Limb (tissue), 2 donors: ENCODE results near the gene INTS6L.
"Not testable (repeated sequence)": the region's sequence is repeated elsewhere in the genome, so short reads cannot be mapped to it uniquely, and the experiment has no call there.

Experiments
- DNase-seq, 2 donors: peaks; one replicate each; pipeline ENCODE4 v3.0.0-alpha.2; 2016; ENCODE audit errors: extremely low spot score in 2 of 2

The INTS6L gene

GRCh38 chrX:135522132-135522530 is 1.7 kb downstream of the INTS6L start:
- no peak for DNase-seq

- DNase-seq: no peak
These were observed 2.6 kb downstream of the INTS6L start for GRCh38 chrX:135522878-135523693.

- DNase-seq: no peak
These were observed 7.8 kb downstream of the INTS6L start for GRCh38 chrX:135528254-135528653.

- no peak for DNase-seq
These were observed 8.3 kb downstream of the INTS6L start for GRCh38 chrX:135528756-135529155.

- DNase-seq: no peak
These were observed 9.6 kb downstream of the INTS6L start for GRCh38 chrX:135530097-135530496.

DNA sequence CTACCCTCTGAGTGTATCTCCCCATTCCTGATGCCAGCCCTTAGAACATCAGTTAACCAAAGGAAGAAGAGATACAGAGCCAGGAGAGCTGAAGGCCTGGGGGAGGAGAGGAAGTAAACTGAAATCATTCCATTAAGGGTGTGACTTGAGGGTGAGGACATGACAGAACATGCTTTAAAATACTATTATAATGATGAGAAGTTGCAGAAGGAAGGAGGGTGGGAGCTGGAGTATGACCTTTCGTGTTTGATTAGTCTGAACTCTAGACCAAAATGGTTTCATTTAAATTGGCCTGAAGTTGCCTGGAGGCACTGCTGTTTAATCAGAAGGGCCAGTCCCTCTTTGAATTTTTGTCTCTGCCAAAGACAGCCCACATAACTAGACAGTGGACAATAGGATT is 11.4 kb downstream of the INTS6L start:
- no peak for DNase-seq

- DNase-seq: no peak
These were observed 14.8 kb downstream of the INTS6L start for GRCh38 chrX:135535077-135535940.

DNA sequence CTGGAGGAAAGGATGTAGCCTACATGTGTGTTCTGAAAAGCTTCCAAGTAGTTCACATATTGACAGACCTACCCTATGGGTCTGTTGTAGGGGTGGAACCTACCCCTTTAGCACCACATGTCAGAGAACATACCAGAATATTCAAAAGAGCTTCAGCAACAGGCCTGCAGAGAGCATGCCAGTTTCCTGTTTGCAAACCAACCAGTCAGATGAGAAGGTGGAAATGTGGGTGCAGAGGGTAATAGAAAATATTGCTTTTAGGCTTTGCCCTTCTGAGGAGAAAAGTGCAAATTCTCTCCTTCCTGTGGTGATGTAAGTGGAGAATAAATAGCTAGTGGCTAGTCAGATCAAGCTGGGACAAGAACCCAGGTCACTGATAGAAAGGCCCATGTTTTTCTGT is 16.4 kb downstream of the INTS6L start:
- DNase-seq: no peak

GRCh38 chrX:135541351-135541750 is 20.9 kb downstream of the INTS6L start:
- DNase-seq: no peak

GRCh38 chrX:135543172-135543571 is 22.7 kb downstream of the INTS6L start:
- no peak for DNase-seq

DNA sequence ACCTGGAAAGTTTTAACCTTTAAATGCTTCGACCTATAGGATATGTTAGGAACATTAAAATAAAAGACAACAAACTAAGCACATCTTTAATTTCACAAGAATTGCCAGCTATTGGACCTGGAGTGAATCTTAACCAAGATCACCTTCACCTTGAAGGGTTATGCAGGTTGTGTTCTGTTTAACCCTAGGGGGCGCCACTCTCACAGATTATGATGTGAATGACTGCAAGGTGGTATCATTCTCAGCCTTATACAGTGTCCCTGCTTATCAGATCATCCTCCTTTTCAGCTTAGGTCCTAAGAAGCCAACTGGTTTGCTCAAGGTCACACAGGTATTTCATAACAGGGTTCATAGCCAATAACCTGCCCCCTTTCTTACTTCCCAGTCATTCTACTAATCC is 23.5 kb downstream of the INTS6L start:
- no peak for DNase-seq

GRCh38 chrX:135544338-135544948 is 24.0 kb downstream of the INTS6L start:
- DNase-seq: no peak

- DNase-seq: no peak
These were observed 27.3 kb downstream of the INTS6L start for GRCh38 chrX:135547767-135548166.

DNA sequence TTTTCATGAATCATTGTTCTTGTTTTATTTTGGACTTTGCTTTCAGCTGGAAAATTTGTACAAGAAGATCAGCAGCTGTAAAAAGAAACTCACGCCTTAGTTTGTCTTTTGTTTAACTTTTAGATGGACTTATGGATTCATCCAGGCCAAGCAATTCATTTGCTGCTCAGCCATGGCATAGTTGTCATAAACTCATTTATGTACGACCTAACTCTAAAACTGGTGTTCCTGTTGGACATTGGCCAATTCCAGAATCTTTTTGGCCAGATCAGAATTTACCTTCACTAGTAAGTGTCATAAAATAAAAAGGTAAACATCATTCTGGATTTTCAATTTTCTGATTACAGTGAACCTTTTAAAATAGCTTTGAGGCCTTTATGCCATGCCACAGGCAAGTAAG is 29.1 kb downstream of the INTS6L start:
- no peak for DNase-seq

GRCh38 chrX:135556055-135556454 is 35.6 kb downstream of the INTS6L start:
- no peak for DNase-seq

DNA sequence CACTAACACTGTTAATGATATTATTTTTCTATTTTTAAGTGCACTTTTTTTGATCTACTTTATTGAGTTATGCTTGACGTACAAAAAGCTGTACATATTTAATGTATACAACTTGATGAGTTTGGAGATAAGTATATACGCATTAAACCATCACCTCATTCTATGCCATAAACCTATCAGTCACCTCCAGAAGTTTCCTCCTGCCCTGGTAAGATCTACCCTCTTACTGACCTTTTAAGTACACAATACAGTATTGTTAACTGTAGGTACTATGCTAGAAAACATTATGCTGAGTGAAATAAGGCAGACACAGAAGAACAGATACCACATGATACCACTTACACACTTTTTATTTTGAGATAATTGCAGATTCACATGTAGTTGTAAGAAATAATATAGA is 36.9 kb downstream of the INTS6L start:
- no peak for DNase-seq

GRCh38 chrX:135572436-135572835 is 52.0 kb downstream of the INTS6L start:
- peak in 1 of 2 donors; percentile 1 for DNase-seq

GRCh38 chrX:135581496-135581895 is 61.0 kb downstream of the INTS6L start:
- DNase-seq: no peak

DNA sequence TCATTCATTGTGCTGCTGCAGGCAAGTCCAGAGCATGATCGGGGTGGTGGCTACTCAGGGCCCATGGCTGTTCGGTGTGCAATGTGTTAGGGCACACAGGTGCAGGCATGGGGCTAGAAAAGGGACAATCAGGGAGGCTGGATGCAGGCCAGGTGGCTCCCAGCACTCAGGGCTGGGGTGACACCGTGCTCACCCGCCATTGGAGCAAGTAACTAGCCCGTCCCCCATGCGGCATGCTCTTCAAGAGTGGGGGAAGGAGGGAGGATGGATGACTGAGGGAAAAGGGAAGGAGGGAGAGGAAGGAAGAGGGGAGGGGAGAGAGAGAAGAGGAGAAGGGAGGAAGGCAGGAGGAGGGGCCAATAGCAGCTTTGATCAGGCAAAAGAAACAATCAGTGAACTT is 64.7 kb downstream of the INTS6L start:
- no peak for DNase-seq

DNA sequence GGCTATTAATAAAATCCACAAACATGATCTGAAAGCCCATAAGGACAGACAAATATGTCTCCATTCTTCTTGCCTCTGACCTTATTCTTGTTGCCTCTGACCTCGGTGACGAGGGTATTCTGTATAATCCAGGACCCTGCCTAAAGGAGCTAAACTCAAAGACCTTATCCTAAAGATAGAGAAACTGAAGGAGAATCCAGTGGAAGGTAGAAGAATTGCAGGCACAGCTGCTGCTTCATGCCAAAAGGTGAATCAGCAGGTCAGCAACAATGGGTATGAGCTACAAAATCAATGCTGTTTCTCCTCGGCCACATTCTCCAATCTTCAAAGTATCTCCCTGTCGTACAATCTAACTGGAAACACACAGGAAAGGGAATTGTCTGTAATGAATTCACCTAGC is 71.4 kb downstream of the INTS6L start:
- no peak for DNase-seq

DNA sequence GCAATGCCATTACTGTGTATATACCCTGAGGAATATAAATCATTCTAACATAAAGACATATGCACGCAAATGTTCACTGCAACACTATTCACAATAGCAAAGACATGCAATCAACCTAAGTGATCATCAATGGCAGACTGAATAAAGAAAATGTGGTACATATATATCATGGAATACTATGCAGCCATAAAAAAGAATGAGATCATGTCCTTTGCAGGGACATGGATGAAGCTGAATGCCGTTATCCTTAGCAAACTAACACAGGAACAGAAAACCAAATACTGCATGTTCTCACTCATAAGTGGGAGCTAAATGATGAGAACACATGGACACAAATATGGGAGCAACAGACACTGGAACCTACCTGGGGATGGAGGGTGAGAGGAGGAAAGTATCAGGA is 73.6 kb downstream of the INTS6L start:
- DNase-seq: not testable (repeated sequence)

- DNase-seq: not testable (repeated sequence)
These were observed 74.0 kb downstream of the INTS6L start for GRCh38 chrX:135594453-135594852.
